Activated CD4-positive, CD25-positive, alpha-beta regulatory T cell (primary cell): ENCODE results near the gene TPST2.

Experiments
- DNase-seq, 4 experiments: peaks; one replicate each; lab custom pipeline; 2025; lab: John Stamatoyannopoulos, UW

The TPST2 gene

DNA sequence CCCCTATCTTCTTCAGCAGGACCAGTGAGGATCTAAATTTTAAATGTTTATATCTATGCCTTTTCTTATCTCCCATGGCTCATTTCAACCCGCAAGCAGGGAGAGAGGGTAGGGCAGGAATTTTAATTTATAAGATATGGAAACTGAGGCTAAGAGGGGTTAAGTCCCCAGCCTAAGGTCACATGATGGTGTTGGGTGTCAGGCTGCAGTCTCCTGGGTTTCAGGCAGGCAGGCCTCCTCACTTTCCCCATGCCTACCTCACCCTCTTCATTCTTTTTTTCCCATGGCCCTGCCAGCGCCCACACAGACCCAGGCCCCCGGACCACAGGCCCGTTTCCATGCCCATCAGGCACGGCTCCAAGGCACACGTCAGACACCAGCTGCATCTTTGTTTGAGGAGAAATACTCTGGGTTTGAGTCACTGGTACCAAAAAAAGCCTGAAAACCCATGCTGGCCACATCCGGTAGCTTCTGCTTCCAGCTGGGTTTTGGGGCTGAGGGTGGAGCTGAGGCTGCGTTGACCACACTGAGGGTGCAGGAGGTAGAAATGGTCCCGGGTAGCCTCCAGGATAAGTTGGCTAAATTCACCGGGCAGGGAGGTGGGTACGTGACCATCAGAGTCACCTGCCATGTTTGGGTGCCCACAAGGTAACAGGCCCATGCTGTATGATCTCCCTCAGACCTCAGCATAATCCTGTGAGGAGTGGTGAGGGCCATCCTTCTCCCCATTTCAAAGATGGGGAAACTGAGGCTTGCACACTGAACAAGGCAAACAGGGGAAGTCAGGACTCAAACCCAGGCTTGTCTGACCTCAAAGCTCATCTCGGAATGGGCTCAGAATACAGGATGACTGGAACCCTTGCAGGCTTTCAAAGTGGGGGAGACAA lies 20.4 kb upstream of the TPST2 start:
- DNase-seq: no peak

DNA sequence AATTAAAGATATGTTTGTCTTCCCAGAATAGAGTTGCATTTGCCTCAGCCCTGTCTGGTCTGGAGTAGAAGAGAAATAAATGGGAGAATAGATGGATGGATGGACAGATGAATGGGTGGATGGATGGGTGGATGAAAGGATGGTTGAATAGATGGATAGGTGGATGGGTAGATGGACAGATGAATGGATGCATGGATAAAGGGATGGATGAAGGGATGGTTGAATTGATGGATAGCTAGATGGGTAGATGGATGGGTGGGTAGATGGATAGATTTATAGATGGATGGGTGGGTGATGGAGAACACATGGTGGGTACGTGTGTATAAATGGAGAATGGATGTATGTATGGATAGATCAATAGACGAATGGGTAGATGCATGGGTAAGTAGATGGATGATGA lies 19.4 kb upstream of the TPST2 start:
- no peak for DNase-seq

DNA sequence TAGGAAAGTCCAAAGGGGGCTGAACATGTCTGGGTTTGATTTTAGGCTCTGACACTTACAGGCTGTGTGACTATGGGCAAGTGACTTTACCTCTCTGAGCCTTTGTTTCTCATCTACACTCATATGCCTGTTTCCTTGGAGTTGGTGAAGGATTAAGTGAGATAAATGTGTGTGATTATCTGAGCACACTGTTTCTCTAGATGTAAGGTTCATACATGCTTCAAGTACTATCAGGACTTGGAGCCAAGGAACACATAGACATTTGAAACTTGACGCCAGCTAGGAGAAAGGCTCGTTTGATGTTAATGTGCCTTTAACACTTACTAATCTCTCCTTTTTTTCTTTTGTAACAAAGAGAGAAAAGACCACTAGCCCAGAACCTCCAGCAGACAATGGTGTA lies 18.2 kb upstream of the TPST2 start:
- DNase-seq: no peak

DNA sequence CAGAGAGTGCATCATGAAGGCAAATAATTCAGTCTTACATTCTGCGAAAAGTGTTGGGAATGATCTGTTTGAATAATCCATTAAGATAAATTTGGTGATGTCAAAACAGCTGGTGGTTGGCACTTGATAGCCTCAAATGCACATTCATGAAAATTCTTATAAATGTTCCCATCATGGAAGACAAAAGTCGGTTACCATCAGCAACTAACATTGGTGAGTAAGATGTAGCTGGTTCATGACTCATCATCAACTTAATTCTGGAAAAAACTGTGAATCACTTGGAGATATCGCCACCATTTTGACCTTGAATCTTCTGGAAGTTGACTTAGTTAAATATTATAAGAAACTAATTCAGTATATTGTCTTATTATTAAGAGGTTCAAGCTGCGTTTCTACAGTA lies 16.7 kb upstream of the TPST2 start:
- DNase-seq: no peak

DNA sequence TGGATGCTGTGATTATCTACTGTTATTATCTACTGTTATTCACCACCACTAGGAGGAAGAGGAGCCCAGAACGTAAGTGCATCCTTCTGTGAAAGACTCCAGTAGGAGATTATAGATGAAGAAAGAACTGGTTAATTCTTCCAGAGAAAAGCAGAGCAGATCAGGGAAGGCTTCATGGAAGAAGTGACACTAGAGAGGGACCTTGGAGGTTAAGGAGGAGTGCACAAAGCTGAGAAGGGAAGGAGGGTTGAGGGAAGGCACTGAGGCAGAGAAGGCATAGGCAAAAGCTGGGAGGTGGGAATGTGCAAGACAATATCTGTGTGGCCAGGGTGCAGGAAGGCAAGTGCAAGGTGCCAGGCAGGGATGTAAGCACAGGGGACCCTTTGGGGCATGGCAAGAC lies 14.4 kb upstream of the TPST2 start:
- DNase-seq: no peak

DNA sequence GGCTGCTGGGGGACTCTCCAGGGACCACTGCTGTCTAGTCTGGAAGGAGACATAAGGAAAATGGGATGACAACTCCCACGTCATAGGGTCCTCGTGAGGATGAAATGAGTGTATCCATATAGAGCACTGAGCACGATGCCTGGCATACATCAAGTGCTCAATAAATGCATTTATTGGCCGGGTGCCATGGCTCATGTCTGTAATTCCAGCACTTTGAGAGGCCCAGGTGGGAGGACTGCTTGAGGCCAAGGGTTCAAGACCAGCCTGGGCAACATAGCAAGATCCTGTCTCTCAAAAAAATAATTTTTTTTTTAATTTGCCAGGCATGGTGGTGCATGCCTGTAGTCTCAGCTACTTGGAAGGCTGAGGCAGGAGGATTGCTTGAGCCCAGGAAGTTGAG lies 12.2 kb upstream of the TPST2 start:
- DNase-seq: no peak

DNA sequence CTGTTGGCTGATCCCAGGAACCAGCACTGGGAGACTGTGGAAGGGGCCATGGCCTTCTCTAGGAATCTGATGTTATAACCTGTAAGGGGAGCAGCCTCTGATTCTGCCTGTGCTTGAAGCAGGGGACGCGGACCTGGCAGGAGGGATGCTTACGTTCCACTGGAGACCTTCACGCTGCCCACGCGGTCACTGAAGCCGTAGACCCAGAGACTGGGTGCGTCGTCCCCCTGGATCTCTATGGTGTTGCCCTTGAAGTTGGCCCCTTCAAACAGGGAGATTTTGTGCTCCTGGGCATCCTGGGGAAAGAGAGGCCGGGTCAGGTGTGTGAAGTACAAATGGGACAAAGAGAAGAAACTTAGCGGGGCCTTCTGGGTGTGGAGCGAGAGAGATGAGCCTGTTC lies 11.8 kb upstream of the TPST2 start:
- DNase-seq: no peak

DNA sequence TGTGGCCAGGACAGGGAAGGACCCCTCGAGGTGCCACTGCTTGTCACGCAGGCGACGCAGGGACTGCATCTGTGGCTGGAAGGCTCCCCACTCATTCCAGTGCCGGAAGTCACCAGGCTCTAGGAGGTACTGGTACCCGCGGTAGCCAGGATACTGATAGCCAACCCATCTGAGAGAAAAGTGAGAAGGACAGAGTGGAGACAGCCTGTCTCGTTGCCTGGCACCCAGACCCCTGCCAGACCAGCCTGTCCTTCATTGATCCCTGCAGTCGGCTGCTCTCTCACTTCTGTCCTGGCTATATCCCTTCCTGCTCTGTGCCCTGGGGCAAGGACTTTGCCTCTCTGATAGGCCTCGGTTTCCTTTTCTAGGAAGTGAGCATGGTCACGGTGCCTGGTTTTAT lies 9.6 kb upstream of the TPST2 start:
- DNase-seq: no peak

DNA sequence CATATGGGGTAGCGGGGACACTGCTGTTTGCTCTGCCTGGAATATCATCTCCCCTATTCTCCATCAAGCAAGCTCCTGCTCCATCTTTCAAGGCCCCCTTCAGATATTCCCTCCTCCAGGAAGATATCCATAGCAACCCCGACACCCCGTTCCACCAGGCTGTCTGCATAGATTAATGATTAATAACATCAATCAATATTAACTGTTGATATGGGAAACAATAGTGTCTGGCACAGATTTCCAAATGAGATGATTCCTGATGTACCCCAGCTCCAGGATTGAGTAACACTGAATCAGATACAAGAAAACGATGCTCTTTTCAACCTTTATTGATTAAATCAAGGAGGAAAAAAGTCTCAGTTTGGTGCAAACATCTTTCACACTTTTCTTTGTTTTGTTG lies 7.5 kb upstream of the TPST2 start:
- DNase-seq: no peak

DNA sequence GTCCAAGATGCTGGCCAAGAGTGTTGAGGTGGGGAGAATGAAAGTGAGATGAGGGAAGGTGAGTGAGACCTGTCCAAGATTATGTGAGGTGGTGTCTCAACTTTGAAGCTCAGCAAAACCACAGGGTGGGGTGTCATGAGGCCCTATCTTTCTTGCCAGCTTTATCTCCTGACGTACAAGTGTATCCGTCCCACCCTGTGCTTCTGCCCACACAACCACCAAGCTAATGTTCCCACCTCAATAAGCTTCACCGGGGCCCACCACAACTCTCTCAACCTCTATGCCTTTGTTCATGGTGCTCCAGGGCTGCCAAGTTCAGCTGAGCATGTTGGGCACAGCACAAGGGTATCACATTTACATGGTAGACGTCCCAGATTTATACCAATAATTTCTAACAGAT lies 7.1 kb upstream of the TPST2 start:
- DNase-seq: no peak

DNA sequence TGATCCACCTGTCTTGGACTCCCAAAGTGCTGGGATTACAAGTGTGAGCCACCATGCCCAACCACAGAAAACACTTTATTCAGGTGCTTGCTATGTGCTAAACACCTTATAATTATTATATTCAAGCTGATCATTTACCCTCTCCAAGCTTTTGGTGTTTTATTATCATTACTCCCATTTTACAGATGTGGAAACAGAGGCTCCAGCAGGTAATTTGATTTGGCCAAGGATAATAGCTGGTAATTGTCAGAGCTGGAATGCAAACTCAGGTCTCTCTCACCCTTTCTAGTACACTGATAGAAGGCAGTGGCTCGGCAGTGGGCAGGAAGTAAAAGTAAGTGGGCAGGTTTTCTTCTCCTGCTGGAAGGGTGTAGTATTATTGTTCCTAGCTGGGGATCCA lies 3.8 kb upstream of the TPST2 start:
- no peak for DNase-seq

DNA sequence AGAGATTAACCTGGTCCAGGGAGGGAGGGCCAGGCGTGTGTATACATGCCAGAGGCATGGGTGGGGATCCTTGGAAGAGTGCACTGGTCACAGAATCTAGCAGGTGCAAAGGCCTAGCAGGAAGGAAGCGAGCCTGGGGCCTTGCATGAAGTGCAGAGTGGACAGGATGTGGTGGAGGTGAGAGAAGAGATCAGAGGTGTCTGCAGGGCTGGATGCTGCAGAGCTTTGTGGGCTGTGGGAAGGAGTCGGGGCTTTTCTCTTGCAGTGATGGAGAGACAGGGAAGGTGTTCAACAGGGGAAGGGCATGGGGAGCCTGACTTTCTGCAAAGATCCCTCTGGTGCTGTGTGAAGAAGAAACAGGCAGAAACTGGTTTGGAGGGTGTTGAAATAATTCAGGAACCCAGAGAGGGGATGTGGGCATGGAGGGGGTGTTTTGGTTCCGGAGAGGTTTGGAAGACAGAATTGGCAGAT lies 2.5 kb upstream of the TPST2 start:
- peak in 1 of 4 experiments; percentile 13 for DNase-seq

DNA sequence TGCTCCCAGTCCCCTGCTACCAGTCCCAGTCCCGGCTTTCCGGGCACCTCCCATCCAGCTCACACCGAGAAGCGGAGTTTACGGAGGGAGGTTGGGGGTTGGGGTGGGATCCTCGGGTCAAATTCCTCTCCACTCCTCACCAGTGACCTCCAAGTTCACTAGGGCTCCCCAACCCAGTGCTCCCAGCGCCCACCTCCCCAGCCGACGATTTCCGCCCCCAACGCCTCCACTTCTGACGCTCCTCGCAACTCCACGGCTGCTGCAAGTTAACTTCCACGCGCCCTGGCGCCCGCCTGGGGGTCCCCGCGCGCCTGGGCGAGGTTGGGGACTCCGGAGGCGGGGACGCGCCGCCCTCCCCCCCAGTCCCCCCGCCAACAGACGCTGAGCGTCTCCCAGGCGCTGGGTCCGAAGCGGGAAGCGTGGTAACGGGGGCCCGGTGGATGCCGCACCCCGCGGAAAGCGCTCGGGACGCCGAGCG lies 526 bp downstream of the TPST2 start:
- no peak for DNase-seq

DNA sequence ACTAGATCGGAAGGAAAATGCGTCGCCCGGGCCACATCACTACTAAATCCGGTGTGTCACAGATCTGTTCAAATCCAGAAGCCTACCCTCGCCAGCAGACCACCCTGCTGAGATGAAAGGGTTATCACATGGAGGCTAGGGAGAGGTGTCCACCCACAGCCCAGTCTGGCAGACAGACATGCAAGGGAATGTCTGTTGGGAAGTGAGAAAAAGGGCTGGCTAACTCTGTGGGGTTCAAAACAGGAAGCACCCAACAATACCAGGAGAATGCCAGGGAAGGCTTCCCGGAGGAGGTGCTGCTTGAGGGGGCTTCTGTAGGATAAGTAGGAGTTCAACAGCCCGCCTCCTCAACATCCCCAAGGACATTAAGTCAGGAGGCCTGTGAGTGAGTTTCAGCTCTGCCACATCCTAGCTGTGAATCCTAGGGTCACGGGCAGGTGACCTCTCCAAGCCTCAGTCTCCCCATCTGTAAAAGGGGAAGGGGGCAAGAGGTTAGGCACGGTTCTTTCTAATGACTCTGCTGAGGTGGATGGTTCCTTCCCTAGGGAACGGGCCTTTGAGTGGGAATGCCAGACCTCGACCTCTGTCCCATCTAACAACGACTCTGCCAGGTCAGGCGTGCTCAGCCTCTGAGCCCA lies 1.1 kb downstream of the TPST2 start:
- DNase-seq: no peak

DNA sequence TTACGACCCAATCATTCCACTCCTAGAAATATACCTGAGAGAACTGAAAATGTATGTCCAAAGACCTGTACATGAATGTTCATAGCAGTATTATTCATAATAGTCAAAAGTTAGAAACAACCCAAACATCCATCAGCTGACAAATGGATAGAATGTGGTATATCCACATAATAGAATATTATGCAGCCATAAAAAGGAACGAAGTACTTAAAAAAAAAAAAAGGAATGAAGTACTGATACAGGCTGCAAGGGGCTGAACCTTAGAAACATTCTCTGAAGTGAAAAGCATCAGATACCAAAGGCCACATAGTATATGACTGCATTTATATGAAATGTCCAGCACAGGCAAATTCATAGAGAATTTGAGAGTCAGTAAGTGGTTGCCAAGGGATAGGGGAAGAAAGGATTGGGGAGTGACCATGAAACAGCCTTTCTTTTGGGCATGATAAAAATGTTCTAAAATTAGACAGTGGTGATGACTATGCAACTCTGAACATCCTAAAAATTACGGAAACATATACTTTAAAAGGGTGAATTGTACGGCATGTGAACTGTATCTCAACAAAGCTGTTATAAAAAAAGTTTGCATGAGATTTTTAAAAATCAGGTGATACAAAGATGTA lies 1.8 kb downstream of the TPST2 start:
- DNase-seq: no peak

DNA sequence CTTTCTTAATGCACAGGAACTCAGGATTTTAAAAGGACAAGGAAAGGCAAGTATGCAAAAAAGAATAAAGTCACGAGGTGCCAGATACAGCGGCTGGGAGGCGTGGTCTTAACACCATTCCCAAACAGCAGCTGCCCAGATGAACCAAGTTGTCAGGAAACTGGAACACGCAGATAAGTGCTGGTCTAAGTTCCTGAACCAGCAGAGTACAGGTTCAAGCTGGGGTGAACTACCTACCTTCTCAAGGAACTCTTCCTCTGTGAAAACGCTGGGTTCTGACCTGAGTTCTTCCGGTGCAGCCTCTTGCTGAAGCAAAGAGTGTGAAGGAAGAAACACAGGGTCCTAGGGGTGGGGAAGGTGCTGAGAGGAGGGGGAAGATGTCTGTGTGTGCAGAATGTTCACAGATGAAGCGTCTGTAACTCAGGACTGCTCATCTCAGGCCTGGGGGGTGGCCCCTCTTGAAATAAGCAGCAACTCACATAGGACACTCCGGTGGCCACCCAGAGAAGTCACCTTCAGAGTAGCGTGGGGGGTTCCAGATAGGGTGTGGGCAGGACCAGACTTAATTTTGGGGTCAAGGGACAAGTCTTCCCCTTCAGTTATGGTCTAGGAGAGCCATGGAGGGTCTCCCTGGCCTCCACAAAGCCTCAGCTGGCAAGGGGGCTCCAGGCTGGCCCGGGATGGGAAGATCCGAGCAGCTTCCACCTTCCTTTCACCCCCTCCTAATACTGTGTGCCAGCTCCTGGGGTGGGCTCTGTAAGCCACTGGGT lies 3.2 kb downstream of the TPST2 start:
- no peak for DNase-seq

DNA sequence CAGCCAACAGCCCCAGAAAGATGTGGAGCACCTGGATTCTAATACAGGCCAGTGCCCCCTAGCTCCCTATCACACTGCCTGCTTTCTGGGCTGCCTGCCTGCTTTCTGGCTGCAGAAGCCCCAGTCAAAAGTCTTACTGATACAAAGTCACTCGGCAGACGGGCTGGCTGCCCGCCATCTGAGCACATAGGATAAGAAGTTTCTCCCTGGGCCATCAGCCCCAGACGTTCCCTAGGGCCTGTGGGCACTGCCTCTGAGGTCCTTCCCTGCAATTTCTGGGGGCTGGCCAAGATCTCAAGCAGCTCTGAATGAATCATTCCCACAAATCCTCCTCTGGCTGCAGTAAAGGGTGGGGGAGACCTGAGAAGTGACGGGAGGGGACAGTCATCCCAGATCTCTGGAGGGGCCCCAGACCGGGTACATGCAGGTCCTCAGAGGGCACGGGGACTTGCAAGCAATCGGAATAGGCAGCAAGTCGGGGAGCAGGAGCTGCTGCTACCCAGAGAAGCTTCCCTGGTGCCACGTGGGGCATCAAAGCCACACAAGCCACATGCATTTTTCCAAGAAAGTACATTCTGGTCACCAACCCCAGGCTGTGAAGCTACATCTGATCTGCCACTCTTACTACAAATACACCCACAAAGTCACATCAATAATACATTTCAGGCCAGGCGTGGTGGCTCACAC lies 4.7 kb downstream of the TPST2 start:
- DNase-seq: no peak

DNA sequence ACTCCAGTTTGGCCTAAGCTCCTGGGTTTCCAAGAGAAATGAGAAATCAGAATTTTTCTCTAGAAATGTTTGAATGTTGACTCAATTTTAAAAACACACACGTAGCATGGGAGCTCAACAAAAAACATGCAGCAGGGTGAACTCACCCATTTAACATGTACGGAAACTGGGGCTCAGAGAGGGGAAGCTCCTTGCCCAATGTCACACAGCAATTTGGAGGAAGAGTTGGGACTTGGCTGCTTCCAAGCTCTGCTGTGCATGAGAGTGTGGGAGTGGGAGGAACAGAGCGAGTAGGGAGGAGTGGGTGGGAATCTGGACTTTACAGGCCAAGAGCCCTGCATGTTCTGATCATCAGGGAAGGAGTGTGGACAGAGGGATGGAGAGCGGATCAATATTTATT lies 5.9 kb downstream of the TPST2 start:
- DNase-seq: no peak

DNA sequence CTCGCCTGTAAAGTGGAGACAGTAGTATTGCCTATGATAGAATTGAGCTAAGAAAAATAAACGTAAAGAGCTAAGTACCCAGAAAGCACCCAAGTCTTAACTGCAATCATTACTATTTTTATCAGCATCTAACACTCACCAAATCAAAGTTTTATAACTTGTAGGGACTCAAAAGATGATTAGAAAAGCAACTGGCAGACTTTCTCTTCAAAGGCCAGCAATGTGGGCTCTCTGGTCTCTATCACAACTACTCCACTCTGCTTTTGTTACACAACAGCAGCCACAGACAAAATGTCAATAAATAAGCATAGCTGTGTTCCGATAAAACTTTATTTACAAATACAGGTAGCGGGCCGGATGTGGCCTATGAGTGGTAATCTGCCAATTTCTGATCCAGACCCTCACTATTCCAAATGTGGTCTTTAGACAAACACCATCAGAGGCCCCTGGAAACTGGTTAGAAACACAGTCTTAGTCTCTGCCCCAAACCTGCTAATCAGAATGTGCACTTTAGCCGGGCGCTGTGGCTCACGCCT lies 8.2 kb downstream of the TPST2 start:
- no peak for DNase-seq

DNA sequence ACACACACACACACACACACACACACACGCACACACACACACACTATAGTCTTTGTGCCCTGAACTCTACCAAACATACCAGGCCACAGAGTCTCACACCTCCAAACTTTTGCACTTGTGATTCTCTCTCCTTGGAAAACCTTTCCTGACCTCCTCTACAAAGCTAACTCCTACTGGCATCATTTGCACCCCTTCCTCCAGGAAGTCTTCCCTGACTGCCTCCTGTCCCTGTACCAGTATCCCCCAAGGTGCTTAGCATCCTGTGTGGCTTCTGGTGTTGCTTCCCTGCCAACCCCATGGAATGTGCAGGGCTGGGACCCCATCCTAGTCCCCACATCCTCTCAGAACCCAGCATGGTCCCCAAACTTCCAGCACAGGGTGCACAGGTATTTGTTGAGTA lies 8.9 kb downstream of the TPST2 start:
- DNase-seq: no peak

DNA sequence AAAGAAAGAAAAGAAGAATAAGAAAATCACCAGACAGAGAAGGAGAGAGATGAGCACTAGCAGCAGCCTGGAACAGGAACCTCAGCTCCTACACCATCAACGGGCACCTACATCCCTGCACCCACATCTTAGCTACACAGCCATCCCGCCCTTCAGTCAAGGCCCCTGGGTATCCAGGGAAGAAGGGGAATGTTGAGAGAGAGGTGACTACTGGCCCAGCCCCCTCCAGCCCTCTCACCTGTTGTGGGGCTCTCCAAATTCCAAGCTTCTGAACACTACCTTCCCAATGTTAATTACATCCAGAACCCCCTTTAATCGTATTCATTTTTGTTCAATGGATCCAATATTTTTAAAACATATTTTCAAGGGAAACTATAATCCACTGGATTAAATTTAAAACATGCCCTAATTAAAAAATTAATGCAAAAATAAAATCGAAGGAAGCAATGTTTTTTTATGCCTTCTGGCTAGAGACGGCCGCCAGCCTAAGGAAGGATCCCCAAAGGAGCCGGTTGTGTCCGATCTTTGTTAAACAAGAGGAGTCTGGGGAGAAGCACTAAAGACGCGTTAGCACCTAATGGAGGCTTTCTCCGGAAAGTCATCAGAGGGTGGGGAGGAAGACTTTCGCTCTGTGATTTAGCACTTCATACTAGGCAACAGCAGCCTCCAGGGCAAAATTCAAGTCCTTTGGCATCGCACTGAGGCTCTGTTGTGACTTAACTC lies 9.5 kb downstream of the TPST2 start:
- no peak for DNase-seq
